GM23338 (cell line): Measurements from ENCODE around the gene WWOX. TPM values are rescaled to one million over a fixed set of nuclear protein-coding genes. Genes with fewer than 3 reads are reported as not detected.

ENCODE experiments used
- ATAC-seq: fragments of 200-7000 bp; cut with Tn5 transposase; 3 replicates; pipeline ENCODE4 v1.9.1; 2020
- DNase-seq: peaks from one replicate; pipeline ENCODE4 v3.0.0-alpha.2; 2015; ENCODE audit warnings: low spot score
- H2AFZ ChIP-seq: fragments of 200-600 bp; sonication (generic); 2 replicates; pipeline ENCODE4 v1.8.0; 2016; ENCODE audit warnings: antibody characterized with exemption, mild to moderate bottlenecking, moderate library complexity
- H3F3A ChIP-seq: fragments of 200-600 bp; sonication (generic); replicated peaks from 2 replicates; pipeline ENCODE4 v1.8.0; 2017; ENCODE audit warnings: antibody characterized with exemption, mixed run types, low read depth
- H3K27ac ChIP-seq: fragments of 200-600 bp; sonication (generic); 2 replicates; pipeline ENCODE4 v1.6.1; 2016; ENCODE audit warnings: low read depth
- H3K27me3 ChIP-seq: fragments of 200-600 bp; sonication (generic); 2 replicates; pipeline ENCODE4 v1.8.0; 2016; ENCODE audit warnings: mild to moderate bottlenecking, mixed run types, moderate library complexity; ENCODE audit not compliant: insufficient read depth
- H3K36me3 ChIP-seq: fragments of 200-600 bp; sonication (generic); 2 replicates; pipeline ENCODE4 v1.8.0; 2016; ENCODE audit warnings: mild to moderate bottlenecking; ENCODE audit not compliant: insufficient read depth
- H3K4me1 ChIP-seq: fragments of 200-600 bp; sonication (generic); 2 replicates; pipeline ENCODE4 v1.8.0; 2016; ENCODE audit warnings: mild to moderate bottlenecking, moderate library complexity; ENCODE audit not compliant: insufficient read depth
- H3K4me2 ChIP-seq: fragments of 200-600 bp; sonication (generic); 2 replicates; pipeline ENCODE4 v1.7.1; 2017; ENCODE audit warnings: mixed run types
- H3K4me3 ChIP-seq: fragments of 200-600 bp; sonication (generic); 2 replicates; pipeline ENCODE4 v1.6.1; 2016; ENCODE audit warnings: mixed run types
- H3K79me2 ChIP-seq: fragments of 200-600 bp; sonication (generic); replicated peaks from 2 replicates; pipeline ENCODE4 v1.8.0; 2017; ENCODE audit warnings: mild to moderate bottlenecking; ENCODE audit not compliant: insufficient read depth
- H3K9me2 ChIP-seq: fragments of 200-600 bp; sonication (generic); 2 replicates; pipeline ENCODE4 v1.8.0; 2017; ENCODE audit not compliant: insufficient read depth
- H4K20me1 ChIP-seq: fragments of 200-600 bp; sonication (generic); replicated peaks from 2 replicates; pipeline ENCODE4 v1.8.0; 2017; ENCODE audit warnings: mild to moderate bottlenecking; ENCODE audit not compliant: insufficient read depth
- H3K27ac Mint-ChIP-seq: 2 replicates; pipeline ENCODE4 v1.8.0; 2020; ENCODE audit warnings: inconsistent platforms, mild to moderate bottlenecking, moderate library complexity, mixed read lengths
- H3K27me3 Mint-ChIP-seq: 3 replicates; pipeline ENCODE4 v1.8.0; 2022; ENCODE audit warnings: low read depth, mild to moderate bottlenecking, moderate library complexity, mixed read lengths, inconsistent platforms; ENCODE audit not compliant: insufficient read depth, poor library complexity
- H3K36me3 Mint-ChIP-seq: 3 replicates; pipeline ENCODE4 v1.8.0; 2021; ENCODE audit warnings: low read depth, mild to moderate bottlenecking, inconsistent platforms, moderate library complexity, mixed read lengths
- H3K4me1 Mint-ChIP-seq: 3 replicates; pipeline ENCODE4 v1.8.0; 2020; ENCODE audit warnings: mild to moderate bottlenecking, inconsistent platforms, mixed read lengths
- H3K4me3 Mint-ChIP-seq: 3 replicates; pipeline ENCODE4 v1.8.0; 2021; ENCODE audit warnings: moderate library complexity, mild to moderate bottlenecking, inconsistent platforms, mixed read lengths
- H3K9me3 Mint-ChIP-seq: 3 replicates; pipeline ENCODE4 v1.8.0; 2020; ENCODE audit warnings: moderate library complexity, mild to moderate bottlenecking, inconsistent platforms, mixed read lengths
- CREB1 ChIP-seq: fragments of 250-450 bp; sonication (Bioruptor Pico); IDR thresholded peaks from 2 replicates; pipeline ENCODE4 v1.5.0; 2020; ENCODE audit warnings: low read depth, mild to moderate bottlenecking, moderate library complexity
- CTCF ChIP-seq, 2 experiments: fragments of 200-600 bp in 1 of 2; sonication (generic) in 1 of 2; conservative IDR thresholded peaks; 2 replicates each; pipeline versions ENCODE4 v1.5.1 to v1.6.1; 2016 to 2017; ENCODE audit warnings: antibody characterized with exemption in 2 of 2, low read depth in 2 of 2, mild to moderate bottlenecking in 2 of 2, moderate library complexity in 1 of 2
- ETS1 ChIP-seq: IDR thresholded peaks from 2 replicates; pipeline ENCODE4 v1.6.1; 2016; ENCODE audit warnings: antibody characterized with exemption
- EZH2 ChIP-seq: fragments of 200-600 bp; sonication (generic); IDR thresholded peaks from one replicate; pipeline ENCODE4 v1.8.0; 2017; ENCODE audit warnings: antibody characterized with exemption, mild to moderate bottlenecking, low read depth; ENCODE audit not compliant: unreplicated experiment
- EZH2phosphoT487 ChIP-seq: fragments of 200-600 bp; sonication (generic); IDR thresholded peaks from one replicate; pipeline ENCODE4 v1.8.1; 2018; ENCODE audit warnings: antibody characterized with exemption; ENCODE audit not compliant: unreplicated experiment
- JUNB ChIP-seq: IDR thresholded peaks from one replicate; pipeline ENCODE4 v1.6.1; 2016; ENCODE audit warnings: antibody characterized with exemption; ENCODE audit not compliant: unreplicated experiment
- NANOG ChIP-seq: IDR thresholded peaks from 2 replicates; pipeline ENCODE4 v1.6.1; 2016; ENCODE audit warnings: antibody characterized with exemption, borderline replicate concordance
- REST ChIP-seq: IDR thresholded peaks from one replicate; pipeline ENCODE4 v1.6.1; 2018; ENCODE audit warnings: antibody characterized with exemption; ENCODE audit not compliant: unreplicated experiment
- STAT1 ChIP-seq: IDR thresholded peaks from one replicate; pipeline ENCODE4 v1.6.1; 2016; ENCODE audit warnings: antibody characterized with exemption; ENCODE audit not compliant: unreplicated experiment
- ZNF331 ChIP-seq: fragments of 250-450 bp; sonication (Bioruptor Pico); IDR thresholded peaks from 2 replicates; pipeline ENCODE4 v1.5.0; 2020; ENCODE audit warnings: low read depth, mild to moderate bottlenecking, moderate library complexity
- ZNF462 ChIP-seq: fragments of 250-450 bp; sonication (Bioruptor Pico); IDR thresholded peaks from 2 replicates; pipeline ENCODE4 v1.5.0; 2020; ENCODE audit warnings: mild to moderate bottlenecking, moderate library complexity
- polyA plus RNA-seq: library from polyadenylated mRNA; unstranded; fragments of >200 nt; fragmentation: Nextera tagmentation; extraction: Ambion mirVana; gene quantifications from 2 replicates; pipeline ENCODE4 v1.2.1, GENCODE V29; 2016
- total RNA-seq: library from RNA; depleted of rRNA; stranded (reverse); fragments of >200 nt; shearing (Covaris generic); gene quantifications from 2 replicates; pipeline ENCODE4 v1.2.3, GENCODE V29; 2014

Gene WWOX
- total and polyA plus RNA-seq, 2 experiments from 2014 or later = 10.0 to 19.3 TPM

- TF ChIP-seq ZNF331 (no peak), STAT1 (no peak), CTCF (conservative IDR thresholded peaks at IDR 0.05; ENCODE audit: low read depth in 2 of 2) (no peak), CREB1 (CRISPR knock-in tag) (no peak)
Measured at GRCh38 chr16:78915811-78916345, 816.4 kb downstream of the WWOX start (continued).

GRCh38 chr16:78916928-78917545, 817.6 kb downstream of the WWOX start:
- Mint-ChIP-seq H3K27me3 (no peaks in the 10 kb centered on the region), H3K4me3 (no peak overlapping the region), H3K4me1 (no peaks in the 10 kb centered on the region; the same call in 2 of the 3 replicates), H3K36me3 (peaks cover 18% of the 10 kb centered on the region), H3K27ac (no peak overlapping the region), H3K9me3 (peaks cover 29% of the 10 kb centered on the region)
- H3K36me3 ChIP-seq = no peaks in the 10 kb centered on the region
- no peaks in the 10 kb centered on the region for H3F3A ChIP-seq
- H3K4me2 ChIP-seq = no peak overlapping the region
- peaks cover 2% of the 10 kb centered on the region; the same call in 1 of the 2 replicates for H3K9me2 ChIP-seq
- ATAC-seq (no peak), DNase-seq (no peak)
- no peaks in the 10 kb centered on the region for H3K4me1 ChIP-seq
- H3K27me3 ChIP-seq = no peaks in the 10 kb centered on the region
- H3K79me2 ChIP-seq = no peaks in the 10 kb centered on the region
- no peak overlapping the region for H3K4me3 ChIP-seq
- H4K20me1 ChIP-seq = no peaks in the 10 kb centered on the region
- H2AFZ ChIP-seq = no peak overlapping the region
- H3K27ac ChIP-seq = no peak overlapping the region
- TF ChIP-seq REST (no peak), ETS1 (no peak), EZH2phosphoT487 (no peak), ZNF331 (no peak), ZNF462 (CRISPR knock-in tag) (no peak), JUNB (no peak), NANOG (no peak), EZH2 (no peak)
